T1000 (cell line): ENCODE results near the gene TP53BP1.
"Not testable (repeated sequence)": the region's sequence is repeated elsewhere in the genome, so short reads cannot be mapped to it uniquely, and the experiment has no call there.

Experiments
- DNase-seq: peaks from one replicate; lab custom pipeline; 2025; ENCODE audit warnings: mixed read lengths; lab: John Stamatoyannopoulos, UW

The TP53BP1 gene

DNA sequence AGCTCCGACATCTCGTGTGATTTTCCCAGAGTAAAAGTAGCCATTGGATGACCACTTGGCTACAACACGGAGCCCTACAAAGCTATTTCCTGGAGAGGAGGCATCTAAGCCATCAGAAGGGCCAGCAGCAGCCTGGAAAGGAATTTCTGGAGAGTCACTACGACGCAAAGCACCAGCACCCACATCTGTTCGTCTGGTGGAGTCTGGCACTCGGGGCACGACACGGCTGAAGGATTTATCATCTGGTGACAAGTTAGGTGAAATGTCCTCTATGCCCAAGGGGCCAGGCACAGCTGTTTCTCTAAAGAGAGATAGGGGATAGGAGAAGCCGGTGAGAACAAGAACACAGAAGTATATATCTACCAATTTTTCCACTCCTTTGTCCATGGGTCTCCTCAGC lies 72.5 kb downstream of the TP53BP1 start:
- no peak for DNase-seq

DNA sequence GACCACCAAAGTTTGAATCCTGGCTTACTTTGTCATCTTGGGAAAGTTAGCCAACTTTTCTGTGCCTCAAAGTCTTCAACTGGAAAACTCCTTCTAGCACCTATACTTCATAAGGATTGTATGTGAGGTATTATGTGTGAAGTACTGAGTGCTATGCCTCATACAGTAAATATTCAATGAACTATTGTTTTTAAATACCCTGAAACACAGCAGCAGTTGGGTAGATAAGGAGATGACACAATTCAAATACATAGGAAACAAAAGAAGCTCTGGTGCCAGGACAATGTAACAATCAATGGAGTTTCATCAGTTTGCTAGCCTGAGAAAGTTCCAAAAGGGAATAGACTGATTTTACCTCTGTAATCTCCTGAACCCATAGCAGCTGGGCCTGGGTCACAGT lies 78.8 kb downstream of the TP53BP1 start:
- DNase-seq = no peak

DNA sequence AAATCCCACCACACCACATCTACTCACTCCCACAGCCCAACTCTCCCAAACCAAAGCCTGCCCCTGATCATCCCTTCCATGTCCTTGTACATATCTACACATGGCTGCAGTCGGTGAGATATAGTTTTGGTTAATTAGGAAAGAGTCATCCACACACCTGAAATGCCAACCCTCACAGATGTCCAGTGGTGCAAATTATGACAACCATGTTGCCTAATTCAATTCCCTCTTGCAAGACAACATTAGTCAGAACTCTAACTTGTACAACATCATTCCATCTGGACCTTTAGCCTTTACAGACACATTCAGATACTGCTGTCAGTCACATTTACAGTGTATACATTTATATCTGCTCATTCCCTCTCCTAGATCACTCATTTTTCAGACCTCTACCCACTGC lies 80.9 kb downstream of the TP53BP1 start:
- DNase-seq = no peak

DNA sequence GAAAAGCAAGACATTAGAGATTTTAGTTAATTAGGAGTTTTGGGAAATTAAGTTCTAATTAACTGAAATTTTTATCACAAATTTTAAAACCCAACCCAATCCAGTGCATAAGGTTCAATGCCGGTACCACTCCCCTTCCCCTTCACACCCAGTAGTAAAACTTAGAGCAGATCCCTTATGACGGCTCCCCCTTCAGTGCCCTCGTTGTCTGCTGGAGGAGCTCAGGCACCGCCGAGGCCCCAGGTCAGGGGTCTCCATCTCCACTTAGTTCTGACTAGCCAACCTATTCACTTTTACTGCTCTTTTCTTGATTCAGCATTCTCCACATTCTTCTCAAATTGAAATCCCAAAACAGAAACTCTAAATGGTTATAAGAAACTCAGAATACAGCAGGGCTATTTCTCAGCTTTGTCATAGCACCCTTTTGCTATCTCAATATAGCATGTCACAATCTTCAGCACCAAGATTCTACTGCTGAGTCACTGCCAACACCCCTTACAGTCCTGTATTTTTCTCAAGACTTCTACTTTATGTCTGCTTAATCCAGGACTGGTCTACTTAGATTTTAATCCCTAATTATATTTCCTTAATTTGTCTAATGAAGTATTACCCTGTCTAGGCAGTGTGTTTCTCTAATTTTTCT lies 82.3 kb downstream of the TP53BP1 start:
- DNase-seq = no peak

DNA sequence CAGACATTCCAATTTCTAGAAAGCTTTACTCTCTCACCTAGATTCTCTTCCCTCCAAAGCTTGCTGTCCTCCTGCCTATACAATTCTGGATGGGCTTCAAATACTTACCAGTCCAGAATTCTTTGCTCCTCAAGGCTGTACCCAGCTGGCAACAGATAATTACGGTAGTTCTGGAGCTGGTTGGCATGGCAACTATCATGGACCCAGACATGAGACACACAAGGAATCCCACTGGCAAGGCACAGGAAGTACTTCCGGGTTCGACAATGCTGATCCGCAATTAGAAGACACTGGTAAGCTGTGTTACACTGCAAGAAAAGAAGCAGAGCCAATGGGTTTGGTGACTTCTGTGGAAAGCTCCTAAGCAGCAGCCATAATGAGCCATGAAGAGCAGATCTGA lies 84.2 kb downstream of the TP53BP1 start:
- DNase-seq = no peak

DNA sequence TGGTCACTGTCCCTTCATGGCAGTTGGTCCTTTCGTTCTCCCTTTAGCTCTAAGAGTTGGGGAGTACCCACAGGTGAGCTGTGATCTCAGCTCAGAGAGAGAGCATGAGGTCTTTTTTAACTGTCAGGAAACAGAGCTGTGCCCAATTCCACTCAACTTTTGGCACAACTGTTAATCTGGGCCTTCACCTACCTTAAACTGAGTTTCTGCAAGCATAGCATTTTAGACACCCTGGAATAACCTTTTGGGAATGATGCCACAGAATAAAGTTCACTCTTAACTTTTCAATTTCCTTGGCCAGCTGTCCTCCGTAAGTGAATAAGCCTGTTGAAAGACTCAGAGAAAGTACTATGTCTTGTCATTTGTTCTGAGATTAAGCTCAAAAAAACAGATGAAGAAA lies 86.1 kb downstream of the TP53BP1 start:
- DNase-seq = no peak

DNA sequence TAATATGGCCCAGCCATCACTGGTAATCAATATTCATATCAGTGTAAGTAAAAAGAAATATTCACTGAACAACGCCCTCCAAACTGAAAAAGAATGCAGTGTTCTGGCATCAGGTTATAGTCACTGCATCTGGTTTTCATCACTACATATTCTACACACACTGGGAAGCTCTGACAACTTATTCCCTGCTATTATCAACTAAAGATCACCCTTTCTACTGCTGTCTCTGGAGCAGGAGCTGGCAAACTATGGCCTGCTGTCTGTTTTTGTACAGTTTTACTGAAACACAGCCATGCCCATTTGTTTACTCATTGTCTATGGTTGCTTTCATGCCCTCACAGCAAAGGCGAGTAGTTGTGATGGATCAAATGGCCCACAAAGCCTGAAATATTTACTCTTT lies 86.8 kb downstream of the TP53BP1 start:
- no peak for DNase-seq

DNA sequence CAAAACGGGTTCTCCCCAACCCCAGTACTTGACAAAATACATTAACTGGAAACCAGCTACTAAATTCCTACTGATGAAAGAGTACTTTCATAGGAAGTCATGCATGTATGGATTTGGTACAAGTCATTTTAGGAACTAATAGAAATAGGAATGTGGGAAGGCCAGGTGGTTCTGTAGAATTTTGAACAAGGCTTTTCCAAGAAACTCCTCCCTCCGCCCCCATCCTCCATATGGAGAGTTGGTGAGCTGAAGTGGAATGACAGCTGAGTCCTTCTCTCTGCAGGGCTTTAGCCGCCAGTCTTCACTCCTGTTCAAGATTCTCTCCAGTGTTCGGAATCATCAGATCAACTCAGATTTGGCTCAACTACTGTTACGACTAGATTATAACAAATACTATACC lies 88.8 kb downstream of the TP53BP1 start:
- no peak for DNase-seq

DNA sequence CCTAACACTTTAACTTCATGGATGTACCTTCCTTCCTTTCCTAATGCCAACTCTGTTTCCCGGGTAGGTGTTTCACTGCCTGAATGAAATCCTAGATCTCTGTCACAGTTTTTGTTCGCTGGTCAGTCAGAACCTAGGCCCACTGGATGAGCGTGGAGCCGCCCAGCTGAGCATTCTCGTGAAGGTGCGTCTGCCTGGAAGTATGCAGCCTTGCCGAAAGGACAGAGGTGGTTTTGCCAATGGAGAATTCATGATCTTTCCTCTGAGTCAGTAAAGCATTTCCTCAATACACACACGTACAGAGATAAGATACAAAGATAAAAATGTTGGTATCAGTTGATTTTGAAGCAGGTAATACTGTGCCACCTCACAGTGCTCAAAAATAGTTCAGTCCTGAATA lies 89.3 kb downstream of the TP53BP1 start:
- DNase-seq = no peak

DNA sequence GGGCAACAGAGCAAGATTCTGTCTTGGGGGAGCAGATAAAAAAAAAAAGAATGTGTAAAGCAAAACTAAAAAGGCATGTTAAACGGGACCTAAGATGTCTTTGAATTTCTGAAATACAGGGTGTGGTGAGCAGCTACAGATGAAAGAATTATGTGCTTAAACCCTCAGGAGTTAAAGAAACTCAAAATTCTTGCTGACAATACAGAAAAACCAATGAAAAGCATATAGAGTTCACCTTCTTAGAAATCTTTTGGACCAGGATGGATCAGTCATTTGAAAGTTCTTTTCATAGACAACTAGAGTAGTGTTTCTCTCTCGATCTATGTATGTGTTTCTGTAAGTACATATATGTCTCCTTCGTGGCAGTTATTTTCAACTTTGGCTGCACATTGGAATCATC lies 90.7 kb downstream of the TP53BP1 start:
- DNase-seq = no peak

DNA sequence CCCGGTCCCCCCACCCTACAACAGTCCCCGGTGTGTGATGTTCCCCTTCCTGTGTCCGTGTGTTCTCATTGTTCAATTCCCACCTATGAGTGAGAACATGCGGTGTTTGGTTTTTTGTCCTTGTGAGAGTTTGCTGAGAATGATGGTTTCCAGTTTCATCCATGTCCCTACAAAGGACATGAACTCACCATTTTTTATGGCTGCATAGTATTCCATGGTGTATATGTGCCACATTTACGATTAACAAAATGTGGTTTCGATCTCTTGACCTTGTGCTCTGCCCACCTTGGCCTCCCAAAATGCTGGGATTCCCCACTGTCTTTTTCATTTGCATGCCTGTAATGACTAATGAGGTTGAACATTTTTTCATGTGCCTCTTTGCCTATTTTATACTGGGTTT lies 99.4 kb downstream of the TP53BP1 start:
- DNase-seq = not testable (repeated sequence)

DNA sequence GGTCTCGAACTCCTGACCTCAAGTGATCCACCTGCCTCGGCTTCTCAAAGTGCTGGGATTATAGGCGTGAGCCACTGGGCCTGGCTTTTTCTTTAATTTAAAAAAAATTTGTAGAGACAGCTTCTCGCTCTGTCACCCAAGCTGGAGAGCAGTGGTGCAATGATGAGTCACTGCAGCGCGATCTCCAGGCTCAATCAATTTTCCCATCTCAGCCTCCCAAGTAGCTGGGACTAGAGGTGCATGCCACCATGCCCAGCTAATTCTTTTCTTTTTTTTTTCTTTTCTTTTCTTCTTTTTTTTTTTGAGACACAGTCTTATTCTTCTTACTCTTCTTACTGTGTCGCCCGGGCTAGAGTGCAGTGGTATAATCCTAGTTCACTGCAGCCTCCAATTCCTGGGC lies 102.2 kb downstream of the TP53BP1 start:
- DNase-seq = no peak

DNA sequence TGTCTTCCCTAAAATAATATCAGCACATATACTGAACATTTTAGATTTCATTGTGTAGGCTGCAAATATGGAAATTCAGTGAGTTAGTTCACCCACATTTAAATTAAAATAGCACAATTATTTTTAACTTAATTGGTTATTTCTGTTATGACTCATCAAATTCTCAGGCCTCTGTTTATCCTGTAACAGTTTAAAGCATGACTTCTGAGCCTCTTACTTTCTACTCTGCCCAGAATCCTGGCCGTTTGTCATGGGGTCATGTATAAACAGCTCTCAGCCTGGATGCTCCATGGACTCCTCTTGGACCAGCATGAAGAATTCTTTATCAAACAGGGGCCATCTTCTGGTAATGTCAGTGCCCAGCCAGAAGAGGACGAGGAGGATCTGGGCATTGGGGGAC lies 109.9 kb downstream of the TP53BP1 start:
- DNase-seq = no peak

DNA sequence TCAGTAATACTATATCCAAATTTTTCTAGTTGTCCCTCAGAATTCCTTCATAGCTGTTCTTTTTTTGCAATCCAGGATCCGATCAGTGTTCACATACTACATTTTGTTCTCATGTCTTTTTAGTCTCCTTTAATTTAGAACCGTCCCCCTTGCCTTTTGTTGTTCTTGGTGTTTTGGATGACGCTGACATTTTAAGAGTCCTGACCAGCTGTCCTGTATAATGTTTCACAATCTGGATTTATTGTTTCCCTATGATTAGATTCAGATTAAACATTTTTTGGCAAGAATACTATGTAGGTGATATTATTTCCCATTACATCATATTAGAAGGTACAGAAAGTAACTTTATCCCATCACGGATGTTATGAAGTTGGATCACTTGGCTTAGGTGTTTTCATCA lies 110.6 kb downstream of the TP53BP1 start:
- no peak for DNase-seq

DNA sequence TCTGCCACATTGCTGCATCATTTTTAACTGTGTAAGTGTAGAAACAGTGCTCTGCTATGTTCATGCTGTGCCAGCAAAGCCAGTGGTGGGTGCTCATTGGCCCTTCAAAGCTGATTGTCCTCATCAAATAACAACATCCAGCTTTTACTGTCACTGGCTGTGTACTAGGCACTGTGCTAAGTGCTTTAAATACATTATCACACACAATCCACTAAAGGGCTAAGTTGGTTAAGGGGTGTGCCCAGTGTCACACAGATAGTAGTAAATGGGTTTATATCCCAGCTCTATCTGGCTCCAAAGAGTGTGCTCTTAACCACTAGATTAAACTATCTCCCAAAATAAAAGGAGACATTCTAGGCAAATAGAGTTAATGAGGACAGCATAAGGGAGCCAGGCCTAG lies 114.4 kb downstream of the TP53BP1 start:
- no peak for DNase-seq

DNA sequence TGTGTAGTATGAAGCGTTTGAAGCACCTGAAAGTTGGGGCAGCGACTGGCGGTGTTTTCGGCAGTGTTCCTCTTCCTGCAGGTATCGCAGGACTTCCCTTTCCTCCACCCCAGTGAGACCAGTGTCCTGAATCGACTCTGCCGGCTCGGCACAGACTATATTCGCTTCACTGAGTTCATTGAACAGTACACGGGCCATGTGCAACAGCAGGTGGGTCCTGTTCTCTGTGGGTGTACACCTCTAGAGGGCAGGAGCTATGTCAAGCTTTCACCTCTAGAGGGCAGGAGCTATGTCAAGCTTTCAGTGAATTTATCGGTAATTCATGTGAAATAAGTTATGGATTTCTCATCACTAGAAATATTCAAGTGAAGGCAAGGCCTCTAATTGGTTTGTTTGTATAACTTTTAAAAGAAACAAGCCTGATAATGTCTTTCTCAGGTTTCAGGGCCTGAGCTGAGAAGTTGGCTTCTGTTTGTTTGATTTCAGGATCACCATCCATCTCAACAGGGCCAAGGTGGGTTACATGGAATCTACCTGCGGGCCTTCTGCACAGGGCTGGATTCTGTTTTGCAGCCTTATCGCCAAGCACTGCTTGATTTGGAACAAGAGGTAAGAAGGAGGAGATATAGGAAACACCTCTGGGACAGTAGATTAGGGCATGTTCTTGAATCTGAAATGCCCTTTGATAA lies 116.8 kb downstream of the TP53BP1 start:
- no peak for DNase-seq

DNA sequence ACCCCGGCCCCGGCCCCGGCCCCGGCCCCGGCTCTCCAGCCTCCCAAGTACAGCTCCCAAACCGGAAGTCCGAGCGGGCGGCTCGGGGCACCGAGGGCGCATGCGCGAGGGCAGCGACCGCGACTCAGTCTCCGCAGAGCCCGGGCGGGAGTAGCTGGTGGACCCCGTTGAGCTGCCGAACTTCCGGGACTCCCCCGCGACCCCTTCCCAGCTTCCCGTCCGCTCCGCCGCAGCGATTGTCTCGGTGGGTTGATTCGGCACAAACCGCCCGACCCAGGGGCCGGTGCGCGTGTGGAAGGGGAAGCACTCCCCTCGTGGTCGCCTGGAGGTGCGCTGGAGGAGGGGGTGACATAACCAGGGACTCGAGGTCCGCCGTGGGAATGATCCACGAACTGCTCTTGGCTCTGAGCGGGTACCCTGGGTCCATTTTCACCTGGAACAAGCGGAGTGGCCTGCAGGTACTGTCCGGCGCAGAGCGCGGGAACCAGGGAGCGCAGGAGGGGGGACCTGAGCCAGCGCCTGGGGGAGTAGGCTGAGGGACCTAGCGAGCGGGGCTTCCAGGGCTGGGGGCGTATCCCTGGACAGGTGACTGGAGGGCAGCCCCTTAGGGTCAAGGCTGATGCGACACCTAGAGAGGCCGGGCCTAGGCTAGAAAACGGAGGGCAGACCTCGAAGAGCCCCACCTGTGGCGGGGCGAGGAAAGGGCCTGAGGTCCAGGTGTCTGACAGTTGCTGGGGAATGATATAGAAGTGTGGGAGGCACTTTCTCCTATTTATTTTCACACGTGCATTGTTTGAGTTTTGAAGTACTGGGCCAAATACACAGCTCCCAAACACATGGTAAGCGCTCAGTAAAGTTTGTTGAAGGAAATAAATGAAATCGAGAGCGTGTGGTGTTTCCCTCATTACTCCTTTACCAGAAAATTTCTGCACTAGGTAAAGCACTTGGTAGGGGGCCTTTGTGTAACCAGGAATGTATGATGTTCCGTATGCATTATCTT lies 121.7 kb downstream of the TP53BP1 start, which contains the start of the genes TUBGCP4 and ZSCAN29:
Gene TUBGCP4, plus strand, starts transcription at position 127 of the 1,000 bp plus-strand sequence. Its CDS starts 254 bp downstream, at position 381.
Gene ZSCAN29, minus strand, starts transcription at position 69 of the 1,000 bp plus-strand sequence. CDS start 1,130 bp downstream, outside the sequence.
- peak; percentile 56 for DNase-seq

DNA sequence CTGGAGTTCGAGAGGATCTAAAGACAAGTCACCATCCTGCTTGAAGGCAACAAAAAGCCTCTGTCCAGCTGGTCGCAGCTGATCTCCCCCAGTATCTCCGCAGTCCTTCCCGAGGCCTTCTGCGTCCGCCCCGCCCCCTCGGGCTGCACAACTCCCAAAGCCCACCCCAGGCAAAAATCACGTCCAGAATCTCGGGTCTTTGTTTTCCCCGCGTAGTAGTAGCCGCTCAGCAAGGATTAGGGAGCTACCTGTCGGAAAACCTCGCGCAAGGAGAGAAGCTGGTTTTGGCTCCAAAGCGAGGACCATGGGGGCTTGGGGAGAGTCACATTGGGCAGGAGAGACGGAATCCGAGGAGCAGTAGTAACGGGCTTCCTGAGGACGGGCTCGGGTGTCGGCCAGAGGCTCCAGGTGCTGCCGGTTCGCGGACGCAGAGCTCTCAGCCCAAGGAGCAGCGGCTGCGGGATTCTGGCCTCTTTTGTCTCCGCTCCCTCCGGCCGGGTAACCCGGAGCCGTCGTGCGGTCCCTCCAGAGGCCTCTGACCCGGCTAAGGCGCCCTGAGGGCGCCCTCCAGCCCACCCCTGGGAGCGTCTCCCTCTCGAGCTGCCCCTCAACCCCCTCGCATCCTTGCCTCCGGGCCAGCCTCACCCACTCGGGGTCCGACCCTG lies 122.5 kb downstream of the TP53BP1 start:
- no peak for DNase-seq

DNA sequence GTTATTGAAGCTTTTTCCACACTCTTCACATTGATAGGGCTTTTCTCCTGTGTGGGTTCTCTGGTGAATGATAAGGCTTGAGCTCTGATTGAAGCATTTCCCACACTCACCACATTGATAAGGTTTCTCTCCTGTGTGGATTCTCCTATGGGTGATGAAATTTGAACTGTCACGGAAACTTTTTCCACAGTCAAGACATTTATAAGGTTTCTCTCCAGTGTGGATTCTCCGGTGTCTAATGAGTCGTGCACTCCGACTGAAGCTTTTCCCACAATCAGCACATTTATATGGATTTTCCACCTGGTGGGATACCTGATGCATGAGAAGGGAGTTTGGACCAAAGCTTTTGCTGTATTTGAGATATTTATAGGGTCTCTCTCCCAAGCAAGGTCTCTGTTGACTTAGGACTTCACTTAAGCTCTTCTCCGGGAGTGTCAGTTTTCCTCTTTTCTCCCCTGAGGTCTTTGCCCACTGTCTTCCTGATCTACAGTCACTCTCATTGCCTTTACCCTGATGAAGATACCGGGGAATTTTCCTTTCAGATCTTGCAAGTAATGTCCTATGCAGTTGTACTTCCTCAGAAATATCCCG lies 131.5 kb downstream of the TP53BP1 start:
- DNase-seq = no peak

DNA sequence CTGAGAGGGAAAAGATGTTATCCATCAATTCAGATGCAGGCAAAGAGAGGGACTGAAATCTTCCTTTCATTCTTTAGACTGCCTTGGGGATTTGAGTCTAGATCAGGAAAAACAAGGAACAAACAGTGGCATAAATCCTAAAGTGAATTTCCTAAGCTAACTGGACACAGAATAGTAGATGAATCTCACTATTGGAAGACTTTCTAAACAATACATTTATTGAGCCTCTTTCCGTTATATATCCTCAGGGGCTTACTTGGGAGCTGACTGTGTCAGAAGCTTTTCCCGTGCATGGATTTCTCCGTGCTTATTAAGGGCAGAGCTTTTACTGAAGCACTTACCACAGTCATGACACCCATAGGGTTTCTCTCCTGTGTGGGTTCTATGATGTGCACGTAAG lies 132.1 kb downstream of the TP53BP1 start:
- no peak for DNase-seq
